KMS-11 (cell line): ENCODE data around the gene TGFBR1.

Source experiments
- H2AFZ ChIP-seq: fragments of 200-600 bp; sonication (generic); 2 replicates; pipeline ENCODE4 v1.6.1; 2016; ENCODE audit warnings: antibody characterized with exemption, mixed run types, low read depth
- H3K27ac ChIP-seq: fragments of 200-600 bp; sonication (generic); 2 replicates; pipeline ENCODE4 v1.6.1; 2016; ENCODE audit warnings: mild to moderate bottlenecking, mixed run types
- H3K27me3 ChIP-seq: fragments of 200-600 bp; sonication (generic); 2 replicates; pipeline ENCODE4 v1.6.1; 2017; ENCODE audit warnings: mild to moderate bottlenecking, low read depth, mixed run types, moderate library complexity; ENCODE audit not compliant: insufficient read depth
- H3K36me3 ChIP-seq: fragments of 200-600 bp; sonication (generic); 2 replicates; pipeline ENCODE4 v1.6.1; 2017; ENCODE audit warnings: mild to moderate bottlenecking, mixed run types; ENCODE audit not compliant: insufficient read depth
- H3K4me1 ChIP-seq: fragments of 200-600 bp; sonication (generic); 2 replicates; pipeline ENCODE4 v1.6.1; 2016; ENCODE audit warnings: mild to moderate bottlenecking, low read depth, mixed run types; ENCODE audit not compliant: poor library complexity, severe bottlenecking
- H3K4me2 ChIP-seq: fragments of 200-600 bp; sonication (generic); 2 replicates; pipeline ENCODE4 v1.7.0; 2016; ENCODE audit warnings: mild to moderate bottlenecking, mixed run types
- H3K4me3 ChIP-seq: fragments of 200-600 bp; sonication (generic); IDR thresholded peaks from 2 replicates; pipeline ENCODE4 v1.6.1; 2017; ENCODE audit warnings: low read depth, low read length, mixed read lengths; ENCODE audit not compliant: insufficient read depth
- H3K79me2 ChIP-seq: fragments of 200-600 bp; sonication (generic); 2 replicates; pipeline ENCODE4 v1.6.1; 2016; ENCODE audit warnings: low read depth, mixed run types; ENCODE audit not compliant: insufficient read depth
- H3K9ac ChIP-seq: fragments of 200-600 bp; sonication (generic); 2 replicates; pipeline ENCODE4 v1.6.1; 2016; ENCODE audit warnings: mild to moderate bottlenecking, mixed run types
- H4K20me1 ChIP-seq: fragments of 200-600 bp; sonication (generic); 2 replicates; pipeline ENCODE4 v1.6.1; 2016; ENCODE audit warnings: mild to moderate bottlenecking, mixed run types; ENCODE audit not compliant: insufficient read depth
- TF ChIP-seq, protein P1 (sequence below): fragments of 200-600 bp; sonication (generic); conservative IDR thresholded peaks from 2 replicates; pipeline ENCODE4 v1.6.1; 2017; ENCODE audit warnings: low read depth, mild to moderate bottlenecking, antibody characterized with exemption, low read length, moderate library complexity, mixed read lengths

Gene TGFBR1

DNA sequence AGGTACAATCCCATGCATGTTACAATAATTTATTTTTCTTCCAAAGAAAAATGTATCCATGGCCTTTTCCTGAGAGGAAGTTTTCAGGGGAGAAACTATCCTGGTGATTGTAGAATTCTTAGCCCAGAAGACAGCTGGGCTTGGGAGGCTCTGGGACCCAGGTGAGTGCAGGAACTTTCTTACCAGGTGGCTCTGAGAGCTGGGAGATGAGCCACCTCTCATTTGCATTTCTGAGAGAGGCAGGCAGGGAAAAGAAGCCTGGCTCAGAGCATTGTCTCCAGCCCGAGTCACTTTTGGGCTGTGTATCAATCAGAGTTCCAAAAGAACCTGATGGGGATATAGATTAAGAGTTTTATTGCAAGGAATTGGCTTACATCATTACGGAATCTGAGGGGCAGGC lies 64.2 kb downstream of the TGFBR1 start:
- Histone ChIP-seq H3K36me3 (no peaks in the 10 kb centered on the region), H3K27ac (no peak overlapping the region), H3K4me2 (no peak overlapping the region), H4K20me1 (no peaks in the 10 kb centered on the region), H3K4me1 (peaks cover 32% of the 10 kb centered on the region), H3K4me3 (no peak overlapping the region), H2AFZ (no peak overlapping the region), H3K27me3 (no peaks in the 10 kb centered on the region), H3K9ac (no peak overlapping the region), H3K79me2 (no peaks in the 10 kb centered on the region)
- TF ChIP-seq, protein P1, sequence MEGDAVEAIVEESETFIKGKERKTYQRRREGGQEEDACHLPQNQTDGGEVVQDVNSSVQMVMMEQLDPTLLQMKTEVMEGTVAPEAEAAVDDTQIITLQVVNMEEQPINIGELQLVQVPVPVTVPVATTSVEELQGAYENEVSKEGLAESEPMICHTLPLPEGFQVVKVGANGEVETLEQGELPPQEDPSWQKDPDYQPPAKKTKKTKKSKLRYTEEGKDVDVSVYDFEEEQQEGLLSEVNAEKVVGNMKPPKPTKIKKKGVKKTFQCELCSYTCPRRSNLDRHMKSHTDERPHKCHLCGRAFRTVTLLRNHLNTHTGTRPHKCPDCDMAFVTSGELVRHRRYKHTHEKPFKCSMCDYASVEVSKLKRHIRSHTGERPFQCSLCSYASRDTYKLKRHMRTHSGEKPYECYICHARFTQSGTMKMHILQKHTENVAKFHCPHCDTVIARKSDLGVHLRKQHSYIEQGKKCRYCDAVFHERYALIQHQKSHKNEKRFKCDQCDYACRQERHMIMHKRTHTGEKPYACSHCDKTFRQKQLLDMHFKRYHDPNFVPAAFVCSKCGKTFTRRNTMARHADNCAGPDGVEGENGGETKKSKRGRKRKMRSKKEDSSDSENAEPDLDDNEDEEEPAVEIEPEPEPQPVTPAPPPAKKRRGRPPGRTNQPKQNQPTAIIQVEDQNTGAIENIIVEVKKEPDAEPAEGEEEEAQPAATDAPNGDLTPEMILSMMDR = no peak

DNA sequence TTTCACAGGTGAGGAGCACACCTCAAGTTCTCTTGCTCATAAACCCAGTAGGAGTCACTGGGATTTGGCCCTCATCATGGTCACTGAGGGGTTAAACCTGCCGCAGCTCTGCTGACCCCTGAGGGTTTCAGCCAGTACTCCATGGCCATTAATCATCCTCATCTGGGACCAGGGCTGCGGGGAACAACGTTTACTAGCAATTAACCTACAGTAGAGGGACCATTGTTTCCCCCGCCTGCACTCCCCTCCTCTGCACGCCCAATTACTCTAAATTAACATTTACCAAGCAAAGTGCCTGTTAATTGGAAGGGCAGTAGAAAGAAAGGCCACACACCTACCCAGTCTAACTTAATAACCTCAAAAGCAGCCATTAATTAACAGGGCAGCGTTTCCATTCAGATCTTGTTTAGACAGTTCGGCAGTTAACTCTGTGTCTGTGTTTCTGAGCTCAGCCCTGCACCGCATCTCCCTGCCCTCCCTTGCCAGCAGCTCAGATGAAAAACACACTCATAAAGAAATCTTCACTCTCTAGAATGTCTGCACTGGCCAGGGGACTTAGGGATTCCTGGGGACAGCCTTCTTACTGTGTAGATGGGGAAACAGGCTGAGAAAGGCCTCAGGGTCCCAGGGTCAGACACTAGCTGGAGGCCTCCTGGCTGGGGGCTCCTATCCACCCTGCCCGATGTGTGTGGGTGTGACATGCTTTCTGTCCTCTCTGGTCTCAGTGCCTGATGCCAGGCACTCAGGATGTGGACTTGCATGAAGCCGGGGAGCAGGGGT lies 65.3 kb downstream of the TGFBR1 start:
- Histone ChIP-seq H3K9ac (no peak overlapping the region), H4K20me1 (no peaks in the 10 kb centered on the region), H3K27ac (no peak overlapping the region)

DNA sequence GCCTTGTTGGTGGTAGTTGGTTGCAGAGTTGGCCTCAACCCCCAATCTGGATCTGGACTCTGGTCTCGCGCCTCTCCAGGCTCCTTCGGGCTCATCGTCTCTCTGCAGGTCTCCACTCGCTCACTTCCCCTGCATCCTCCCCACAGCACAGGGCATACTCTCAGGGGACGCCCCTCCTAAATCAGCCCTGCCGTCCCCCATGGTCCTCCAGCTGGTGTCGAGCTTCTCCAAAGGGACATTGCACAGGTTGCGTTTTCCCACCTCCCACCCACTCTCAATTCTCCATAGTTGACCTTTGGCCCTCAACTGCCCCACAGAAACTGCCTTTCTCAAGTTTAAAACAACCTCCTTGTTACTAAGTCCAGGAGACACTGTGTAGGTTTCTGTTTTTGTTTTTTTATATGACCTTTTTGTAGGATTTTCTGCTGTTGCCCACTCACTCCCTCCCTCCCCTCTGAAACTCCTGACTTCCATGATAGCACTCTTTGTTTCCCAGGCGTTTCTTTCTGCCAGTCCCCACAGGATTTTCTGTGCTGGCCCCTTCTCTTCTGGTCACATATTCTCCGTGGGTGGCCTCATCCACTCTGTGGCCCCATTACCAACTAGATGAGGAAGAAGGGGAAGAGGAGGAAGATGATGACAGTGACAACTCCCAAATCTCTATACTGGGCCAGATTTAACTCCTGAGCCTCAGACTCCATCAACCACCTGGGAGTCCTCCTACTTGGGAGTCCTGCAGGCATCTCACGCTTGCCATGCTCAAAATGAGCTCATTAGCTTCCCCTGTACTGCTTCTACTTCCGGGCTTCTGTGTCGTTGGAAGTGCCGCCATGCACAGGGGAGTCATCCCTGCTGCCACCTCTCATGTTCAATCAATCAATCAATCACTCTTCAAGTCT lies 66.6 kb downstream of the TGFBR1 start:
- Histone ChIP-seq H3K4me2 (no peak overlapping the region), H3K79me2 (no peaks in the 10 kb centered on the region), H4K20me1 (no peaks in the 10 kb centered on the region), H3K27me3 (no peaks in the 10 kb centered on the region), H3K4me3 (no peak overlapping the region), H3K4me1 (peaks cover 26% of the 10 kb centered on the region), H2AFZ (no peak overlapping the region), H3K9ac (no peak overlapping the region), H3K27ac (no peak overlapping the region), H3K36me3 (no peaks in the 10 kb centered on the region)
- TF ChIP-seq, protein P1 = no peak

More for the DNA sequence above, 65.3 kb downstream of the TGFBR1 start:
- Histone ChIP-seq H3K79me2 (no peaks in the 10 kb centered on the region), H3K36me3 (no peaks in the 10 kb centered on the region), H2AFZ (no peak overlapping the region), H3K4me1 (peaks cover 23% of the 10 kb centered on the region), H3K4me2 (no peak overlapping the region), H3K4me3 (no peak overlapping the region), H3K27me3 (no peaks in the 10 kb centered on the region)
- TF ChIP-seq, protein P1 = no peak

DNA sequence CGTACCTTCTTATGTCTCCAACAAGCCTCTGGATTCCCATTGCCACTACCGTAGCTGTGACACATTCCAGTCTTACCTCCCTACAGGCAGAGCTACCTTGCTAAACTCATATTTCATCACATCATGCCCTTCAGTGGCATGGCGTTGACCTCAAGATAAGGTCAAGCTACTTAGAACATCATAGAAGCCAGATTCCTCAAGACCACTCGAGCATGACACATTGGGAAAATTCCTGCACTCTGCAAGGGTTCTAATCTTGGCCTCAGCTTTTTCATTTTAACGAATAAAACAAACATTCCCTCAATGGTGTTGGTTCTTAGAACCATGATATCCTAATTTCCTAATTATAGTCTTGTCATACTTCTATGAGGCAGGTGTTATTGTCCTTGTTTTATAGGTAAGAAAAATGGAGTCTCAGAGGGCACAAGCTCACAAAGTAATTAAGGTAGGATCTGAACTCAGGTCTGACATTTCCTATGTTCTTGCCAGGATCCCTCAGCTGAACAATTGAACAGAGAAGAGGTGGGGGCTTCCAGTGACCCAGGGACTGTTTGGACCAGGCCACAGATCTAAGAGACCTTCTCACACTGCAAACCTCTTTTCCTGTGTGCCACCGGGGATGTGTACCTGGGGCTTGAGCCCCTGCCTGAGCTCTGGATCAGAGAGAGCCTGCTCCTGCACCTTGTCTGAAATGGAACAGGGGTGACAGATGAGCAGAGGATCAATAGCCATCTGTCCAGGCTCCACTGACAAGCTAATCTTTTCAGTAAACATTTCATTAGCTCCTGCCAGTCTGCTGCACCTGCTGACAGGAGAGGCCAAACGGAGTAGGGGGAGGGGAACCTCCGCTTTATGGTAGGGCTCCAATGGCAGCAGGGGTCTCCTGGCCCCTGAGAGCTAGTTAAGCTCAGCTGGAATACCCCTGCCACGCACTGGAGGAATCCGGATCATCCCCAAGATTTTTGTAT lies 67.5 kb downstream of the TGFBR1 start:
- no peaks in the 10 kb centered on the region for H3K27me3 ChIP-seq
- H2AFZ ChIP-seq = no peak overlapping the region
- TF ChIP-seq, protein P1 = no peak
- H3K4me2 ChIP-seq = no peak overlapping the region
- H3K4me3 ChIP-seq = no peak overlapping the region
- no peak overlapping the region for H3K9ac ChIP-seq
- H4K20me1 ChIP-seq = no peaks in the 10 kb centered on the region
- H3K4me1 ChIP-seq = peaks cover 25% of the 10 kb centered on the region
- H3K36me3 ChIP-seq = no peaks in the 10 kb centered on the region
- H3K27ac ChIP-seq = no peak overlapping the region
- H3K79me2 ChIP-seq = no peaks in the 10 kb centered on the region
